Nephron (organoid): ENCODE measurements around the gene NMT2.

Source experiments
- H3K27ac Mint-ChIP-seq, 3 experiments: 2 replicates each; pipeline ENCODE4 v1.8.0; 2020; ENCODE audit warnings: mixed read lengths in 3 of 3, mild to moderate bottlenecking in 2 of 3, moderate library complexity in 1 of 3
- H3K27me3 Mint-ChIP-seq: 2 replicates; pipeline ENCODE4 v1.8.0; 2021; ENCODE audit warnings: low read depth, mild to moderate bottlenecking, moderate library complexity, mixed read lengths
- H3K36me3 Mint-ChIP-seq: 2 replicates; pipeline ENCODE4 v1.8.0; 2020; ENCODE audit warnings: low read depth, mixed read lengths
- H3K4me1 Mint-ChIP-seq: 2 replicates; pipeline ENCODE4 v1.8.0; 2020; ENCODE audit warnings: mixed read lengths
- H3K4me3 Mint-ChIP-seq, 3 experiments: 2 replicates each; pipeline ENCODE4 v1.8.0; 2020; ENCODE audit warnings: mild to moderate bottlenecking in 3 of 3, mixed read lengths in 3 of 3, moderate library complexity in 2 of 3
- H3K9me3 Mint-ChIP-seq: 2 replicates; pipeline ENCODE4 v1.8.0; 2020; ENCODE audit warnings: mixed read lengths
- CTCF ChIP-seq, 3 experiments: fragments of 200-600 bp; sonication (generic); IDR thresholded peaks; one replicate each; pipeline ENCODE4 v1.5.0; 2021; ENCODE audit warnings: antibody characterized with exemption in 3 of 3; ENCODE audit not compliant: unreplicated experiment in 3 of 3

Gene NMT2

GRCh38 chr10:15091418-15091817, 77.1 kb downstream of the NMT2 start:
- no peak for TF ChIP-seq CTCF (IDR thresholded peaks at IDR 0.05; ENCODE audit: unreplicated experiment in 3 of 3)
- Mint-ChIP-seq H3K27ac (no peak overlapping the region), H3K27me3 (peaks cover 6% of the 10 kb centered on the region), H3K4me1 (peaks cover 7% of the 10 kb centered on the region), H3K36me3 (no peaks in the 10 kb centered on the region), H3K9me3 (no peaks in the 10 kb centered on the region), H3K4me3 (peak overlapping the region in 2 of 3 experiments; percentile 26 to 27)

- TF ChIP-seq CTCF (IDR thresholded peaks at IDR 0.05; ENCODE audit: unreplicated experiment in 3 of 3) = peak; percentile 42 to 59 (median 44)
- no peaks in the 10 kb centered on the region for H3K9me3 Mint-ChIP-seq
- H3K4me3 Mint-ChIP-seq = peak within 1 kb of the TSS; percentile 75 to 79 (median 75)
- H3K27me3 Mint-ChIP-seq = peaks cover 6% of the 10 kb centered on the region
- H3K4me1 Mint-ChIP-seq = peaks cover 16% of the 10 kb centered on the region
- no peaks in the 10 kb centered on the region for H3K36me3 Mint-ChIP-seq
- no peak within 1 kb of the TSS for H3K27ac Mint-ChIP-seq
Measured at GRCh38 chr10:15088428-15089261, 79.8 kb downstream of the NMT2 start, which contains the start of gene ACBD7. ACBD7 (minus strand) TSS chr10:15088776; CDS start chr10:15088728, 48 bp downstream.

DNA sequence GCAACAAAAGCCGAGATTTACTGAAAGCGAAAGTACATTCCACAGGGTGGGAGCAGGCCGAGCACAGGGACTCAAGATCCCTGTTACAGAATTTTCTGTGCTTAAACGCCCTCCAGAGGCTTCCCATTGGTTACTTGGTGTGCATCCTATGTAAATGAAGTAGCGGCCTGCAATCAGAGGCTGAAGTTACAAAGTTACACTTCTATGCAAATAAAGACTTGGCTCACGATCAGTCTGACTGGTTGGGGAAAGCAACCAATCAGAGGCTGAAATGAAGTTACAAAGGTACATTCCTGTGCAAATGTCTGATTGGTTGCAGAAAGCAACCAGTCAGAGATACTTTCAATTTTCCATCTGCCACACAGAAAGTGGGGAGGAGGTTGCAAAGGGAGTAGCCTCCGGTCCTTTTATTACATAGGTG, 84.0 kb downstream of the NMT2 start:
- no peaks in the 10 kb centered on the region for H3K36me3 Mint-ChIP-seq
- peak overlapping the region in 2 of 3 experiments; percentile 75 to 84 for H3K4me3 Mint-ChIP-seq
- peaks cover 16% of the 10 kb centered on the region for H3K4me1 Mint-ChIP-seq
- no peaks in the 10 kb centered on the region for H3K9me3 Mint-ChIP-seq
- no peaks in the 10 kb centered on the region for H3K27me3 Mint-ChIP-seq
- TF ChIP-seq CTCF (IDR thresholded peaks at IDR 0.05; ENCODE audit: unreplicated experiment in 3 of 3) = no peak
- H3K27ac Mint-ChIP-seq = peak overlapping the region; percentile 27 to 92 (median 91)

GRCh38 chr10:15083674-15084501, 84.6 kb downstream of the NMT2 start:
- H3K4me1 Mint-ChIP-seq = peaks cover 16% of the 10 kb centered on the region
- no peaks in the 10 kb centered on the region for H3K27me3 Mint-ChIP-seq
- no peak for TF ChIP-seq CTCF (IDR thresholded peaks at IDR 0.05; ENCODE audit: unreplicated experiment in 3 of 3)
- H3K36me3 Mint-ChIP-seq = no peaks in the 10 kb centered on the region
- peak overlapping the region; percentile 27 to 92 (median 91) for H3K27ac Mint-ChIP-seq
- no peaks in the 10 kb centered on the region for H3K9me3 Mint-ChIP-seq
- peak overlapping the region in 2 of 3 experiments; percentile 75 to 84 for H3K4me3 Mint-ChIP-seq

- Mint-ChIP-seq H3K36me3 (peaks cover 17% of the 10 kb centered on the region), H3K9me3 (peaks cover 11% of the 10 kb centered on the region), H3K27me3 (peaks cover 4% of the 10 kb centered on the region), H3K4me1 (no peaks in the 10 kb centered on the region), H3K4me3 (no peak overlapping the region), H3K27ac (no peak overlapping the region)
- no peak for TF ChIP-seq CTCF (IDR thresholded peaks at IDR 0.05; ENCODE audit: unreplicated experiment in 3 of 3)
Measured at GRCh38 chr10:15075421-15075820, 93.1 kb downstream of the NMT2 start.
